PC-9 (cell line): Measurements from ENCODE around the gene SLC30A2. TPM values are rescaled to one million over a fixed set of nuclear protein-coding genes. Genes with fewer than 3 reads are reported as not detected.

Experiments used
- BruUV-seq: library from RNA; stranded (reverse); fragments of 400-500 nt; replicated peaks from 2 replicates; lab custom pipeline; 2021; lab: Mats Ljungman, UMichigan
- CTCF ChIA-PET: fragments of 300-600 bp; sonication (Branson Sonifier 250); formaldehyde crosslinking; loops from one replicate; lab custom pipeline; 2022; ENCODE audit warnings: antibody characterized with exemption; lab: Charles Lee
- POLR2A ChIA-PET: fragments of 300-600 bp; sonication (Branson Sonifier 250); formaldehyde crosslinking; loops from one replicate; lab custom pipeline; 2022; ENCODE audit warnings: antibody characterized with exemption; ENCODE audit not compliant: unreplicated experiment; lab: Charles Lee
- DNase-seq, 2 experiments: peaks; one replicate each; pipeline versions ENCODE4 v3.0.0 to v3.0.0-alpha.2; 2015 to 2022; ENCODE audit warnings: mixed read lengths in 1 of 2
- H2AFZ ChIP-seq: fragments of 200-600 bp; sonication (generic); 2 replicates; pipeline ENCODE4 v1.8.1; 2017; ENCODE audit warnings: antibody characterized with exemption
- H3F3A ChIP-seq: fragments of 200-600 bp; sonication (generic); 2 replicates; pipeline ENCODE4 v1.8.1; 2017; ENCODE audit warnings: antibody characterized with exemption, mild to moderate bottlenecking, low read depth; ENCODE audit not compliant: insufficient read depth
- H3K27ac ChIP-seq: fragments of 200-600 bp; sonication (generic); 2 replicates; pipeline ENCODE4 v1.6.1; 2016; ENCODE audit warnings: mixed run types
- H3K27me3 ChIP-seq: fragments of 200-600 bp; sonication (generic); 2 replicates; pipeline ENCODE4 v1.6.1; 2016; ENCODE audit warnings: low read depth, mixed run types; ENCODE audit not compliant: insufficient read depth
- H3K36me3 ChIP-seq: fragments of 200-600 bp; sonication (generic); 2 replicates; pipeline ENCODE4 v1.6.1; 2016; ENCODE audit warnings: low read depth, mixed run types
- H3K4me1 ChIP-seq: fragments of 200-600 bp; sonication (generic); replicated peaks from 2 replicates; pipeline ENCODE4 v1.6.1; 2016; ENCODE audit warnings: mixed run types; ENCODE audit not compliant: insufficient read depth
- H3K4me2 ChIP-seq: fragments of 200-600 bp; sonication (generic); 2 replicates; pipeline ENCODE4 v1.6.1; 2017; ENCODE audit warnings: mixed run types
- H3K4me3 ChIP-seq: fragments of 200-600 bp; sonication (generic); 2 replicates; pipeline ENCODE4 v1.6.1; 2016; ENCODE audit warnings: mixed run types
- H3K79me2 ChIP-seq: fragments of 200-600 bp; sonication (generic); 2 replicates; pipeline ENCODE4 v1.6.1; 2017; ENCODE audit warnings: low read depth, mixed run types
- H3K9me2 ChIP-seq: fragments of 200-600 bp; sonication (generic); 2 replicates; pipeline ENCODE4 v1.8.1; 2017; ENCODE audit warnings: mild to moderate bottlenecking; ENCODE audit not compliant: insufficient read depth
- H3K9me3 ChIP-seq: fragments of 200-600 bp; sonication (generic); 2 replicates; pipeline ENCODE4 v1.8.1; 2016; ENCODE audit warnings: low read depth; ENCODE audit not compliant: insufficient read depth
- H4K20me1 ChIP-seq: fragments of 200-600 bp; sonication (generic); 2 replicates; pipeline ENCODE4 v1.8.1; 2017; ENCODE audit not compliant: insufficient read depth
- CTCF ChIP-seq: fragments of 200-600 bp; sonication (generic); conservative IDR thresholded peaks from 2 replicates; pipeline ENCODE4 v1.6.1; 2017; ENCODE audit warnings: mixed run types, antibody characterized with exemption, mild to moderate bottlenecking, moderate library complexity
- EZH2 ChIP-seq: fragments of 200-600 bp; sonication (generic); IDR thresholded peaks from 2 replicates; pipeline ENCODE4 v1.8.0; 2017; ENCODE audit warnings: antibody characterized with exemption, low read depth
- intact Hi-C: fragments of 100-400 bp; cut with micrococcal nuclease; formaldehyde crosslinking; loops from one replicate; pipeline ENCODE4 v1.10.0; 2022; ENCODE audit not compliant: unreplicated experiment
- total RNA-seq: library from RNA; stranded (reverse); gene quantifications from 2 replicates; pipeline ENCODE4 v1.2.3, GENCODE V29; 2021

The SLC30A2 gene
- total RNA-seq, 1 experiment from 2014 or later, result not detected

- Histone ChIP-seq H3K4me2 (no peak overlapping the region), H3K9me2 (no peaks in the 10 kb centered on the region), H3K9me3 (no peaks in the 10 kb centered on the region), H2AFZ (no peak overlapping the region), H4K20me1 (no peaks in the 10 kb centered on the region), H3K27ac (no peak overlapping the region), H3K4me1 (no peaks in the 10 kb centered on the region), H3K79me2 (no peaks in the 10 kb centered on the region), H3K27me3 (no peaks in the 10 kb centered on the region), H3F3A (no peaks in the 10 kb centered on the region), H3K36me3 (no peaks in the 10 kb centered on the region), H3K4me3 (no peak overlapping the region)
- ChIA-PET CTCF (no interaction called here), POLR2A (no interaction called here)
- TF ChIP-seq EZH2, result no peak
- TF ChIP-seq CTCF, result no peak
- intact Hi-C loops, result no loop called here
- DNase-seq, result no peak
- BruUV-seq, result no TSS peak
Measured at GRCh38 chr1:26028490-26028980, 17.4 kb downstream of the SLC30A2 start.

GRCh38 chr1:26027716-26028489, 18.0 kb downstream of the SLC30A2 start:
- Histone ChIP-seq H3K79me2 (no peaks in the 10 kb centered on the region), H3K27ac (no peak overlapping the region), H3K9me3 (no peaks in the 10 kb centered on the region), H3K4me2 (no peak overlapping the region), H3F3A (no peaks in the 10 kb centered on the region), H2AFZ (no peak overlapping the region), H3K36me3 (no peaks in the 10 kb centered on the region), H3K4me3 (no peak overlapping the region), H3K27me3 (no peaks in the 10 kb centered on the region), H3K4me1 (no peaks in the 10 kb centered on the region), H4K20me1 (no peaks in the 10 kb centered on the region), H3K9me2 (no peaks in the 10 kb centered on the region)
- no peak for DNase-seq
- intact Hi-C loops, result no loop called here
- TF ChIP-seq CTCF (no peak), EZH2 (no peak)
- POLR2A ChIA-PET, result no interaction called here
- CTCF ChIA-PET, result no interaction called here
- BruUV-seq, result no TSS peak

- no peaks in the 10 kb centered on the region for H3K9me3 ChIP-seq
- no peaks in the 10 kb centered on the region for H3K79me2 ChIP-seq
- no peak for DNase-seq
- H3K27ac ChIP-seq, result no peak overlapping the region
- no peaks in the 10 kb centered on the region for H3K36me3 ChIP-seq
- H3K27me3 ChIP-seq, result no peaks in the 10 kb centered on the region
- CTCF ChIA-PET, result no interaction called here
- H4K20me1 ChIP-seq, result no peaks in the 10 kb centered on the region
- no peaks in the 10 kb centered on the region for H3K4me1 ChIP-seq
- no peak overlapping the region for H3K4me3 ChIP-seq
- POLR2A ChIA-PET, result no interaction called here
- TF ChIP-seq CTCF (no peak), EZH2 (no peak)
- no peak overlapping the region for H2AFZ ChIP-seq
- H3F3A ChIP-seq, result no peaks in the 10 kb centered on the region
- intact Hi-C loops, result no loop called here
- no peak overlapping the region for H3K4me2 ChIP-seq
- H3K9me2 ChIP-seq, result no peaks in the 10 kb centered on the region
- no TSS peak for BruUV-seq
Measured at GRCh38 chr1:26025517-26025916, 20.4 kb downstream of the SLC30A2 start.
